SK-N-MC (cell line): ENCODE results near the gene ATP6V0B.

Experiments used
- EZH2 ChIP-seq: fragments of 200-600 bp; sonication (generic); IDR thresholded peaks from one replicate; pipeline ENCODE4 v1.6.1; 2017; ENCODE audit warnings: antibody characterized with exemption
- FOXP2 ChIP-seq: optimal IDR thresholded peaks from 2 replicates; pipeline ENCODE3; 2011; ENCODE audit warnings: mild to moderate bottlenecking, moderate library complexity; ENCODE audit not compliant: insufficient read depth; ENCODE audit errors: extremely low read length, control extremely low read depth
- POLR2AphosphoS5 ChIP-seq: IDR thresholded peaks from 2 replicates; pipeline ENCODE4 v1.6.1; 2012; ENCODE audit warnings: mild to moderate bottlenecking, low read depth, low read length, borderline replicate concordance

DNA sequence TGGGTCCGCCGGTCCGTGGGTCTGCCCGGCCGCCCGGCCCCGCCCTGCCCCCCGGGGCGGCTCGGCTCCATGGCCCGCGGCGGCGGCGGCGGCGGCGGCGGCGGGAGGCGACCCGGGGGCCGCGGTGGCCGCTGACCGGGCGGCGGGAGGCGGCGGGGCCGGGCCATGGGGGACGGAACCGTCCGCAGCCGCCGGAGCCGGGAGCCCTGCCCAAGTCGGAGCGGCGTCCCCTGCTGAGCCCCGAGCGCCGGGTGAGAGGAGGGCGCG, 4.4 kb downstream of the ATP6V0B start:
- TF ChIP-seq EZH2 (no peak), FOXP2 (no peak), POLR2AphosphoS5 (no peak)
